PC-3 (cell line): ENCODE measurements around the gene LRRC3B.

Source experiments
- CTCF ChIP-seq: fragments of 300-600 bp; sonication (generic); conservative IDR thresholded peaks from 2 replicates; pipeline ENCODE4 v1.5.1; 2017; ENCODE audit warnings: antibody characterized with exemption, low read depth, mild to moderate bottlenecking, low read length
- EZH2phosphoT487 ChIP-seq: fragments of 300-600 bp; sonication (generic); IDR thresholded peaks from 2 replicates; pipeline ENCODE4 v1.6.1; 2018; ENCODE audit warnings: mild to moderate bottlenecking, antibody characterized with exemption, low read length, borderline replicate concordance

GRCh38 chr3:26614006-26614685 lies 8.4 kb upstream of the LRRC3B start:
- TF ChIP-seq CTCF (no peak), EZH2phosphoT487 (no peak)
